ENCODE measurements around the gene FADS2.

DNA sequence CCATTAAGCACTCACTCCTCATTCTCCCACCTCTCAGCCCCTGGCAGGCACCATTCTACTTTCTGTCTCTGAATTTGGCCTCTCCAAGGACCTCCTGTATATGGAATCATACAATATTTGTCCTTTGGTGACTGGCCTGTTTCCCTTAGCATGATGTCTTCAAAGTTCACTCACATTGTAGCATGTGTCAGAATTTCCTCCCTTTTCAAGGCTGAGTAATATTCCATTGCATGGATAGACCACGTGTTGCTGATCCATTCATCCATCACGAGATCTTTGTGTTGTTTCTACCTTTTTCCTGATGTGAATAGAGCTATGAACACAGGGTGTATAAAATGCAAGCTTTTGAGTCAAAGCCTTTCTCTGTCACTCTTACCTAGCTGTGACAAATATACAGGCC is 11.6 kb downstream of the FADS2 start:
- TF ChIP-seq, protein P1, sequence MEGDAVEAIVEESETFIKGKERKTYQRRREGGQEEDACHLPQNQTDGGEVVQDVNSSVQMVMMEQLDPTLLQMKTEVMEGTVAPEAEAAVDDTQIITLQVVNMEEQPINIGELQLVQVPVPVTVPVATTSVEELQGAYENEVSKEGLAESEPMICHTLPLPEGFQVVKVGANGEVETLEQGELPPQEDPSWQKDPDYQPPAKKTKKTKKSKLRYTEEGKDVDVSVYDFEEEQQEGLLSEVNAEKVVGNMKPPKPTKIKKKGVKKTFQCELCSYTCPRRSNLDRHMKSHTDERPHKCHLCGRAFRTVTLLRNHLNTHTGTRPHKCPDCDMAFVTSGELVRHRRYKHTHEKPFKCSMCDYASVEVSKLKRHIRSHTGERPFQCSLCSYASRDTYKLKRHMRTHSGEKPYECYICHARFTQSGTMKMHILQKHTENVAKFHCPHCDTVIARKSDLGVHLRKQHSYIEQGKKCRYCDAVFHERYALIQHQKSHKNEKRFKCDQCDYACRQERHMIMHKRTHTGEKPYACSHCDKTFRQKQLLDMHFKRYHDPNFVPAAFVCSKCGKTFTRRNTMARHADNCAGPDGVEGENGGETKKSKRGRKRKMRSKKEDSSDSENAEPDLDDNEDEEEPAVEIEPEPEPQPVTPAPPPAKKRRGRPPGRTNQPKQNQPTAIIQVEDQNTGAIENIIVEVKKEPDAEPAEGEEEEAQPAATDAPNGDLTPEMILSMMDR (IDR thresholded peaks at IDR 0.05 in 2 of 3, conservative IDR thresholded peaks at IDR 0.05 in 1 of 3; ENCODE audit: borderline replicate concordance in 1 of 3, insufficient read depth in 1 of 3, low read depth in 2 of 3, low read length in 2 of 3) = no peak
- TF ChIP-seq TCF7L2 (IDR thresholded peaks at IDR 0.05; ENCODE audit: borderline replicate concordance, extremely low read depth, insufficient read depth, insufficient read length) (no peak), JUND (IDR thresholded peaks at IDR 0.05) (no peak)
- TF ChIP-seq, protein P2, sequence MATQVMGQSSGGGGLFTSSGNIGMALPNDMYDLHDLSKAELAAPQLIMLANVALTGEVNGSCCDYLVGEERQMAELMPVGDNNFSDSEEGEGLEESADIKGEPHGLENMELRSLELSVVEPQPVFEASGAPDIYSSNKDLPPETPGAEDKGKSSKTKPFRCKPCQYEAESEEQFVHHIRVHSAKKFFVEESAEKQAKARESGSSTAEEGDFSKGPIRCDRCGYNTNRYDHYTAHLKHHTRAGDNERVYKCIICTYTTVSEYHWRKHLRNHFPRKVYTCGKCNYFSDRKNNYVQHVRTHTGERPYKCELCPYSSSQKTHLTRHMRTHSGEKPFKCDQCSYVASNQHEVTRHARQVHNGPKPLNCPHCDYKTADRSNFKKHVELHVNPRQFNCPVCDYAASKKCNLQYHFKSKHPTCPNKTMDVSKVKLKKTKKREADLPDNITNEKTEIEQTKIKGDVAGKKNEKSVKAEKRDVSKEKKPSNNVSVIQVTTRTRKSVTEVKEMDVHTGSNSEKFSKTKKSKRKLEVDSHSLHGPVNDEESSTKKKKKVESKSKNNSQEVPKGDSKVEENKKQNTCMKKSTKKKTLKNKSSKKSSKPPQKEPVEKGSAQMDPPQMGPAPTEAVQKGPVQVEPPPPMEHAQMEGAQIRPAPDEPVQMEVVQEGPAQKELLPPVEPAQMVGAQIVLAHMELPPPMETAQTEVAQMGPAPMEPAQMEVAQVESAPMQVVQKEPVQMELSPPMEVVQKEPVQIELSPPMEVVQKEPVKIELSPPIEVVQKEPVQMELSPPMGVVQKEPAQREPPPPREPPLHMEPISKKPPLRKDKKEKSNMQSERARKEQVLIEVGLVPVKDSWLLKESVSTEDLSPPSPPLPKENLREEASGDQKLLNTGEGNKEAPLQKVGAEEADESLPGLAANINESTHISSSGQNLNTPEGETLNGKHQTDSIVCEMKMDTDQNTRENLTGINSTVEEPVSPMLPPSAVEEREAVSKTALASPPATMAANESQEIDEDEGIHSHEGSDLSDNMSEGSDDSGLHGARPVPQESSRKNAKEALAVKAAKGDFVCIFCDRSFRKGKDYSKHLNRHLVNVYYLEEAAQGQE (IDR thresholded peaks at IDR 0.05; ENCODE audit: low read depth) = no peak

All from HCT116 (cell line).